Keratinocyte (primary cell): Measurements from ENCODE around the gene TBC1D30. TPM values are rescaled to one million over a fixed set of nuclear protein-coding genes. Genes with fewer than 3 reads are reported as not detected.

Source experiments
- DNase-seq: peaks from one replicate; pipeline ENCODE4 v3.0.0-alpha.2; 2011; ENCODE audit warnings: low read depth, missing footprints, low spot score
- FAIRE-seq: peaks from 2 replicates; lab custom pipeline; 2011; peaks lifted over from hg19 to GRCh38; lab: Jason Lieb, UNC
- H2AFZ ChIP-seq: 2 replicates; pipeline ENCODE4 v1.6.0; 2012; ENCODE audit warnings: low read length, control low read depth, inconsistent platforms; ENCODE audit not compliant: control insufficient read depth
- H3K27ac ChIP-seq: 2 replicates; pipeline ENCODE4 v1.5.1; 2011; ENCODE audit warnings: low read length; ENCODE audit not compliant: control insufficient read depth, insufficient read depth
- H3K27me3 ChIP-seq: 3 replicates; pipeline ENCODE4 v1.6.0; 2011; ENCODE audit warnings: low read length; ENCODE audit not compliant: control insufficient read depth, insufficient read depth; ENCODE audit errors: extremely low read depth
- H3K36me3 ChIP-seq, 2 experiments: 2 replicates in 1 of 2; 3 replicates in 1 of 2; pipeline ENCODE4 v1.5.1; 2011; ENCODE audit warnings: low read length in 2 of 2, mild to moderate bottlenecking in 1 of 2; ENCODE audit not compliant: control insufficient read depth in 2 of 2, insufficient read depth in 2 of 2; ENCODE audit errors: extremely low read depth in 1 of 2
- H3K4me1 ChIP-seq: 3 replicates; pipeline ENCODE4 v1.5.1; 2011; ENCODE audit warnings: low read length; ENCODE audit not compliant: control insufficient read depth, insufficient read depth; ENCODE audit errors: extremely low read depth
- H3K4me2 ChIP-seq: 3 replicates; pipeline ENCODE4 v1.6.0; 2011; ENCODE audit warnings: low read depth, low read length; ENCODE audit not compliant: control insufficient read depth, insufficient read depth; ENCODE audit errors: extremely low read depth
- H3K4me3 ChIP-seq, 3 experiments: fragments of 200-600 bp in 1 of 3; sonication (generic) in 1 of 3; 2 replicates in 2 of 3; 3 replicates in 1 of 3; pipeline ENCODE4 v1.5.1; 2011 to 2016; ENCODE audit warnings: low read length in 3 of 3, mild to moderate bottlenecking in 3 of 3, control low read depth in 2 of 3, inconsistent platforms in 1 of 3, low read depth in 1 of 3, mixed read lengths in 1 of 3, mixed run types in 1 of 3, moderate library complexity in 1 of 3; ENCODE audit not compliant: control insufficient read depth in 2 of 3, insufficient read depth in 2 of 3; ENCODE audit errors: extremely low read depth in 1 of 3
- H3K79me2 ChIP-seq: 2 replicates; pipeline ENCODE4 v1.6.0; 2012; ENCODE audit warnings: low read length; ENCODE audit not compliant: control insufficient read depth, insufficient read depth
- H3K9ac ChIP-seq: 3 replicates; pipeline ENCODE4 v1.6.0; 2011; ENCODE audit warnings: low read length; ENCODE audit not compliant: control insufficient read depth, insufficient read depth; ENCODE audit errors: extremely low read depth
- H3K9me1 ChIP-seq: 3 replicates; pipeline ENCODE4 v1.6.0; 2011; ENCODE audit warnings: low read length; ENCODE audit not compliant: control insufficient read depth, insufficient read depth; ENCODE audit errors: extremely low read depth
- H3K9me3 ChIP-seq: 2 replicates; pipeline ENCODE4 v1.5.1; 2012; ENCODE audit warnings: low read depth, low read length; ENCODE audit not compliant: control insufficient read depth
- H4K20me1 ChIP-seq: 3 replicates; pipeline ENCODE4 v1.6.0; 2011; ENCODE audit warnings: low read length; ENCODE audit not compliant: control insufficient read depth, insufficient read depth; ENCODE audit errors: extremely low read depth
- EZH2 ChIP-seq: IDR thresholded peaks from one replicate; pipeline ENCODE4 v1.6.1; 2012; ENCODE audit warnings: inconsistent platforms, mild to moderate bottlenecking, low read length, moderate library complexity
- dilution Hi-C: fragments of 300-500 bp; cut with MboI; formaldehyde crosslinking; loops from one replicate; pipeline ENCODE4 v1.7.0; 2020; ENCODE audit warnings: low sequenced_read_pairs; ENCODE audit not compliant: extremely low pct_ligation_motif_present
- polyA plus RNA-seq, 5 experiments: library from polyadenylated mRNA; depleted of rRNA in 3 of 5; stranded (reverse) in 3 of 5; stranded (forward) in 1 of 5; unstranded in 1 of 5; fragments of >200 nt; gene quantifications; 1 replicate in 1 of 5; 2 replicates in 3 of 5; 3 replicates in 1 of 5; pipeline versions ENCODE4 v1.2.1 to v1.2.3, GENCODE V29; 2011 to 2012; ENCODE audit warnings: missing spikeins in 2 of 5, low read depth in 1 of 5, low replicate concordance in 1 of 5
- TF ChIP-seq, protein P1 (sequence below), 3 experiments: IDR thresholded peaks in 1 of 3; conservative IDR thresholded peaks in 1 of 3; optimal IDR thresholded peaks in 1 of 3; 2 replicates in 2 of 3; 3 replicates in 1 of 3; pipeline versions ENCODE3 to v1.5.1; 2011; ENCODE audit warnings: low read length in 3 of 3, mild to moderate bottlenecking in 3 of 3, moderate library complexity in 2 of 3, control low read depth in 1 of 3, inconsistent platforms in 1 of 3; ENCODE audit not compliant: insufficient read depth in 2 of 3; ENCODE audit errors: extremely low read depth in 1 of 3

The TBC1D30 gene
- polyA plus RNA-seq, 1 donor (not counting 4 experiments of a cell fraction or from before 2014, with no cell fraction given): 0.50 TPM

DNA sequence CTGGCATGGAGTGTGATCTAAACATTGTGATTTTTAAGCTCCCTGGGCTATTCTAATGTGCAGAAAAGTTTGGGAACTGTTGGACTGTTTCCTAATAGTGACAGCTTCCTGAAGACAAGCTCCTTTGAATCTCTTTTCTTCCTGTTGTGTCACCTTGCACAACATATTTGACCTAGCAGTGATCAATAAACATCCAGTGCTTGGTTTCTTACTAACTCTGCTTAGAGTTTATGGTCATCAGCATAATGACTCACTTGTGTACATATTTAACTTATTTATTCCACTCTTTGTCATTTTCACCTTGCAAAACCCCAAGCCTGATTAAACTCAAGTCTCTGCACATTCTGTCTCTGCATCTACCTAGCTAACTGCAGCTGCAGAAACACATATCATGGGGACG lies 27.3 kb upstream of the TBC1D30 start:
- Histone ChIP-seq H3K4me2 (no peak overlapping the region), H3K79me2 (no peaks in the 10 kb centered on the region), H4K20me1 (no peaks in the 10 kb centered on the region), H3K9ac (no peak overlapping the region), H3K9me1 (no peaks in the 10 kb centered on the region), H3K4me3 (no peak overlapping the region), H3K27ac (no peak overlapping the region), H3K36me3 (no peaks in the 10 kb centered on the region), H2AFZ (no peak overlapping the region), H3K4me1 (no peaks in the 10 kb centered on the region), H3K9me3 (no peaks in the 10 kb centered on the region), H3K27me3 (peaks cover 5% of the 10 kb centered on the region)
- dilution Hi-C loops: no loop called here
- no peak for TF ChIP-seq EZH2
- TF ChIP-seq, protein P1, sequence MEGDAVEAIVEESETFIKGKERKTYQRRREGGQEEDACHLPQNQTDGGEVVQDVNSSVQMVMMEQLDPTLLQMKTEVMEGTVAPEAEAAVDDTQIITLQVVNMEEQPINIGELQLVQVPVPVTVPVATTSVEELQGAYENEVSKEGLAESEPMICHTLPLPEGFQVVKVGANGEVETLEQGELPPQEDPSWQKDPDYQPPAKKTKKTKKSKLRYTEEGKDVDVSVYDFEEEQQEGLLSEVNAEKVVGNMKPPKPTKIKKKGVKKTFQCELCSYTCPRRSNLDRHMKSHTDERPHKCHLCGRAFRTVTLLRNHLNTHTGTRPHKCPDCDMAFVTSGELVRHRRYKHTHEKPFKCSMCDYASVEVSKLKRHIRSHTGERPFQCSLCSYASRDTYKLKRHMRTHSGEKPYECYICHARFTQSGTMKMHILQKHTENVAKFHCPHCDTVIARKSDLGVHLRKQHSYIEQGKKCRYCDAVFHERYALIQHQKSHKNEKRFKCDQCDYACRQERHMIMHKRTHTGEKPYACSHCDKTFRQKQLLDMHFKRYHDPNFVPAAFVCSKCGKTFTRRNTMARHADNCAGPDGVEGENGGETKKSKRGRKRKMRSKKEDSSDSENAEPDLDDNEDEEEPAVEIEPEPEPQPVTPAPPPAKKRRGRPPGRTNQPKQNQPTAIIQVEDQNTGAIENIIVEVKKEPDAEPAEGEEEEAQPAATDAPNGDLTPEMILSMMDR (optimal IDR thresholded peaks at IDR 0.05 in 1 of 3, IDR thresholded peaks at IDR 0.05 in 1 of 3, conservative IDR thresholded peaks at IDR 0.05 in 1 of 3; ENCODE audit: extremely low read depth in 1 of 3, insufficient read depth in 2 of 3, low read length in 3 of 3): no peak
- DNase-seq: no peak
- FAIRE-seq: no peak

DNA sequence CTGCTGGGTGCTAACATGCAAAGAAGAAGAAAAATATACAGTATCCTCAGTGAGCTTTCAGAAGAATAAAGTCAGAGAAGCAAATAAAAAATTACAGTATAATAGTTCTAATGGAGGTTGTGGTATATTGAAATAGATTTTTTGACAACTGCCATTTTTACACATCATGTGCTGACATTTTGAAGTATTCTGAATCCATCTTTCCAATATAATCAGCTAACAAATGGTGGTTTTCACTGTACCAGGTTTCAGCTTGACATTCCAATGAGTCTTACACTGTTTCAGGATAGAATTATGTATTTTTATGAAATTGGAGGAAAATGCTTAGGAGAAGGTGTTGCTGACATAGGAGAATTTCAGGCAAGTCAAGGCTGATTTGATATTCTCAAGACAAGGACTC lies 26.3 kb upstream of the TBC1D30 start:
- Histone ChIP-seq H3K36me3 (no peaks in the 10 kb centered on the region), H3K4me2 (no peak overlapping the region), H3K27me3 (peaks cover 5% of the 10 kb centered on the region), H3K9me1 (no peaks in the 10 kb centered on the region), H3K9ac (no peak overlapping the region), H3K9me3 (no peaks in the 10 kb centered on the region), H4K20me1 (no peaks in the 10 kb centered on the region), H2AFZ (no peak overlapping the region), H3K27ac (no peak overlapping the region), H3K4me3 (no peak overlapping the region), H3K79me2 (no peaks in the 10 kb centered on the region), H3K4me1 (no peaks in the 10 kb centered on the region)
- no peak for FAIRE-seq
- dilution Hi-C loops: no loop called here
- TF ChIP-seq EZH2: no peak
- TF ChIP-seq, protein P1 (optimal IDR thresholded peaks at IDR 0.05 in 1 of 3, IDR thresholded peaks at IDR 0.05 in 1 of 3, conservative IDR thresholded peaks at IDR 0.05 in 1 of 3; ENCODE audit: extremely low read depth in 1 of 3, insufficient read depth in 2 of 3, low read length in 3 of 3): no peak
- DNase-seq: no peak
